GM12878 (cell line): ENCODE measurements around the gene UBA5. TPM values are rescaled to one million over a fixed set of nuclear protein-coding genes. Genes with fewer than 3 reads are reported as not detected.

Experiments used
- ATAC-seq: fragments of 200-7000 bp; cut with Tn5 transposase; 3 replicates; pipeline ENCODE4 v1.9.1; 2020; ENCODE audit warnings: mild to moderate bottlenecking, moderate library complexity
- BruUV-seq: library from RNA; stranded (reverse); fragments of 400-500 nt; replicated peaks from 2 replicates; lab custom pipeline; 2021; lab: Mats Ljungman, UMichigan
- CTCF ChIA-PET: fragments of 300-600 bp; sonication (Branson Sonifier 250); formaldehyde crosslinking; extraction: SDS; loops from one replicate; lab custom pipeline; 2021; ENCODE audit warnings: inconsistent platforms; lab: Yijun Ruan, JAX
- POLR2A ChIA-PET: fragments of 350-600 bp; formaldehyde crosslinking; extraction: SDS; loops from one replicate; lab custom pipeline; 2021; ENCODE audit warnings: inconsistent platforms; lab: Charles Lee
- RAD21 ChIA-PET: fragments of 300-600 bp; sonication (Branson Sonifier 250); formaldehyde crosslinking; loops from one replicate; lab custom pipeline; 2023; ENCODE audit warnings: antibody characterized with exemption; ENCODE audit not compliant: unreplicated experiment; lab: Charles Lee
- SMC1A ChIA-PET: fragments of 300-600 bp; sonication (Branson Sonifier 250); formaldehyde crosslinking; loops from one replicate; lab custom pipeline; 2023; ENCODE audit not compliant: unreplicated experiment, uncharacterized antibody; lab: Charles Lee
- DNase-seq: peaks from one replicate; pipeline ENCODE4 v3.0.0-alpha.2; 2011; ENCODE audit warnings: low read depth, low spot score
- FAIRE-seq: peaks from 3 replicates; lab custom pipeline; 2011; peaks lifted over from hg19 to GRCh38; lab: Jason Lieb, UNC
- H2AFZ ChIP-seq: 2 replicates; pipeline ENCODE4 v1.6.0; 2011; ENCODE audit warnings: low read depth, low read length, control low read depth; ENCODE audit not compliant: control insufficient read depth
- H3K27ac ChIP-seq: 2 replicates; pipeline ENCODE4 v1.5.1; 2011; ENCODE audit warnings: control low read depth; ENCODE audit not compliant: control insufficient read depth, insufficient read depth
- H3K27me3 ChIP-seq, 2 experiments: replicated peaks in 1 of 2; 2 replicates each; pipeline versions ENCODE4 v1.6.0 to v1.6.1; 2011; ENCODE audit warnings: low read length in 1 of 2; ENCODE audit not compliant: control insufficient read depth in 2 of 2, insufficient read depth in 2 of 2
- H3K36me3 ChIP-seq, 2 experiments: 2 replicates each; pipeline ENCODE4 v1.5.1; 2011; ENCODE audit warnings: low read length in 1 of 2; ENCODE audit not compliant: control insufficient read depth in 2 of 2, insufficient read depth in 2 of 2
- H3K4me1 ChIP-seq: 2 replicates; pipeline ENCODE4 v1.6.1; 2011; ENCODE audit warnings: mild to moderate bottlenecking, low read length, moderate library complexity, mixed read lengths; ENCODE audit not compliant: control insufficient read depth, insufficient read depth
- H3K4me2 ChIP-seq: 2 replicates; pipeline ENCODE4 v1.6.0; 2011; ENCODE audit warnings: control low read depth; ENCODE audit not compliant: control insufficient read depth, insufficient read depth
- H3K4me3 ChIP-seq: fragments of 200-600 bp; sonication (generic); 2 replicates; pipeline ENCODE4 v1.5.1; 2016
- H3K79me2 ChIP-seq: 2 replicates; pipeline ENCODE4 v1.6.0; 2011; ENCODE audit warnings: low read length; ENCODE audit not compliant: control insufficient read depth, insufficient read depth
- H3K9ac ChIP-seq: 2 replicates; pipeline ENCODE4 v1.8.0; 2011; ENCODE audit warnings: low read length, control low read depth, mixed read lengths; ENCODE audit not compliant: control insufficient read depth, insufficient read depth
- H3K9me3 ChIP-seq: replicated peaks from 3 replicates; pipeline ENCODE4 v1.5.1; 2011; ENCODE audit warnings: mild to moderate bottlenecking, low read length; ENCODE audit not compliant: control insufficient read depth, insufficient read depth
- H4K20me1 ChIP-seq: 2 replicates; pipeline ENCODE4 v1.6.0; 2011; ENCODE audit not compliant: control insufficient read depth, insufficient read depth
- BCL11A ChIP-seq: IDR thresholded peaks from 2 replicates; pipeline ENCODE4 v1.6.1; 2011; ENCODE audit warnings: low read depth, low read length
- BMI1 ChIP-seq: fragments of 450-650 bp; IDR thresholded peaks from 2 replicates; pipeline ENCODE4 v1.6.1; 2016; ENCODE audit warnings: mild to moderate bottlenecking, moderate library complexity, borderline replicate concordance
- EZH2 ChIP-seq: IDR thresholded peaks from 2 replicates; pipeline ENCODE4 v1.6.1; 2012; ENCODE audit warnings: low read depth, mild to moderate bottlenecking, control low read depth, inconsistent platforms, low read length, borderline replicate concordance; ENCODE audit not compliant: control insufficient read depth
- FOS ChIP-seq: IDR thresholded peaks from 3 replicates; pipeline ENCODE4 v1.6.1; 2011; ENCODE audit warnings: borderline replicate concordance; ENCODE audit not compliant: insufficient read length; ENCODE audit errors: extremely low read depth
- HCFC1 ChIP-seq: fragments of 150-350 bp; IDR thresholded peaks from 2 replicates; pipeline ENCODE4 v1.6.1; 2014; ENCODE audit warnings: low read length
- LARP7 ChIP-seq: fragments of 450-650 bp; IDR thresholded peaks from 2 replicates; pipeline ENCODE4 v1.6.1; 2017; ENCODE audit warnings: mild to moderate bottlenecking
- NKRF ChIP-seq: fragments of 450-650 bp; conservative IDR thresholded peaks from 2 replicates; pipeline ENCODE4 v1.6.1; 2017; ENCODE audit warnings: mild to moderate bottlenecking, moderate library complexity
- POLR2AphosphoS5 ChIP-seq: IDR thresholded peaks from 2 replicates; pipeline ENCODE4 v1.6.1; 2011; ENCODE audit warnings: mild to moderate bottlenecking, low read length, inconsistent platforms
- SRF ChIP-seq, 2 experiments: IDR thresholded peaks; 2 replicates each; pipeline ENCODE4 v1.6.1; 2011; ENCODE audit warnings: low read depth in 2 of 2, low read length in 2 of 2, mild to moderate bottlenecking in 1 of 2, moderate library complexity in 1 of 2
- TCF12 ChIP-seq: IDR thresholded peaks from 2 replicates; pipeline ENCODE4 v1.6.1; 2011; ENCODE audit warnings: low read depth, mild to moderate bottlenecking, low read length
- USF1 ChIP-seq: IDR thresholded peaks from 2 replicates; pipeline ENCODE4 v1.6.1; 2011; ENCODE audit warnings: borderline replicate concordance, low read depth, mild to moderate bottlenecking, moderate library complexity, mixed read lengths, low read length; ENCODE audit not compliant: insufficient read depth; ENCODE audit errors: extremely low read length
- YY1 ChIP-seq: IDR thresholded peaks from 2 replicates; pipeline ENCODE4 v1.6.1; 2011; ENCODE audit warnings: low read depth, mild to moderate bottlenecking, low read length
- whole genome bisulfite sequencing: methylation state at CpG from one replicate; pipeline ENCODE4 v1.1.6; 2016; ENCODE audit warnings: low lambda C conversion rate; ENCODE audit not compliant: insufficient replicate concordance, insufficient coverage; ENCODE audit errors: missing lambda C conversion rate; 5-methylcytosine and 5-hydroxymethylcytosine counted together
- in situ Hi-C: fragments of 300-500 bp; cut with MboI; formaldehyde crosslinking; loops from 9 replicates; pipeline ENCODE4 v1.14.3; 2018; ENCODE audit warnings: mixed read lengths
- intact Hi-C: fragments of 100-400 bp; cut with micrococcal nuclease; formaldehyde crosslinking; loops from one replicate; pipeline ENCODE4 v1.14.2; 2022; ENCODE audit not compliant: unreplicated experiment
- polyA plus RNA-seq, 11 experiments: library from polyadenylated mRNA; depleted of rRNA in 4 of 11; unstranded in 6 of 11; stranded (reverse) in 5 of 11; fragments of >200 nt; fragmentation: Nextera tagmentation in 4 of 11; fragmentation: Illumina TruSeq in 1 of 11; extraction: Ambion mirVana in 4 of 11; extraction: Trizol in 1 of 11; gene quantifications; 1 replicate in 1 of 11; 2 replicates in 10 of 11; pipeline versions ENCODE4 v1.2.1 to v1.2.3, GENCODE V29; 2011 to 2016; ENCODE audit warnings: inconsistent platforms in 2 of 11, missing spikeins in 2 of 11, low read depth in 1 of 11
- total RNA-seq, 4 experiments: library from RNA; depleted of rRNA in 3 of 4; stranded (reverse); fragments of >200 nt in 3 of 4; fragmentation: Illumina TruSeq in 1 of 4; extraction: Trizol in 1 of 4; gene quantifications; 2 replicates each; pipeline versions ENCODE4 v1.2.1 to v1.2.3, GENCODE V29; 2013 to 2021
- TF ChIP-seq, protein P1 (sequence below): fragments of 450-650 bp; IDR thresholded peaks from 2 replicates; pipeline ENCODE4 v1.6.1; 2018; ENCODE audit warnings: mild to moderate bottlenecking, low read depth, moderate library complexity; ENCODE audit not compliant: partially characterized antibody

Gene UBA5
- total and polyA plus RNA-seq, 10 of the 15 experiments (the other 5 are each of a cell fraction or from before 2014, with no cell fraction given) = 10.2 to 62.1 (median 43.8) TPM

DNA sequence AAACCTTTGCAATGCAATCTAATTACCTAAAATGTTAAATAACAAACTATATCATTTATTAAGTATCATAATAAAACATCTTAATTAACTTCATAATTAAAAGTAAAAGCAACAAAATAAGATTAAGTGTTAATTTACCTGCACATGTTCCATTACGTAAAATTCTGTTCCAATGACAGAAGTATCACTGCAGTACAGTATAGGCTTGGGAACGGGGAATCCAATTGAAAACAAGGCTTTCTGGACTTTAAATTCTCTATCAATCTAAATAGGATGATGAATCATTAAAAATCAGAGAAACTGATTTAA lies 17.6 kb upstream of the UBA5 start:
- ChIA-PET SMC1A (interaction anchor here (0.6 to 9.1 kb wide), 14 partner anchors 10 to 242 kb away, joined by 3 to 100 read pairs (median 4); partner anchors contain the start of gene ACKR4), CTCF (interaction anchor here (1.0 to 6.0 kb wide), 33 partner anchors 8 to 295 kb away, joined by 3 to 203 read pairs (median 5); partner anchors contain the start of genes ACAD11 and UBA5), POLR2A (interaction anchor here (0.6 to 1.7 kb wide), 2 partner anchors 15 to 106 kb away, joined by 3 to 4 read pairs; no protein-coding TSS in a partner anchor), RAD21 (interaction anchor here (0.7 to 3.9 kb wide), 8 partner anchors 17 to 112 kb away, joined by 3 to 53 read pairs (median 5); partner anchors contain the start of gene ACAD11)
- no peak overlapping the region for H3K4me3 ChIP-seq
- ATAC-seq (no peak), DNase-seq (no peak), FAIRE-seq (no peak)
- no peaks in the 10 kb centered on the region for H3K4me1 ChIP-seq
- no peak overlapping the region for H3K27ac ChIP-seq
- H4K20me1 ChIP-seq = no peaks in the 10 kb centered on the region
- no peak overlapping the region for H3K4me2 ChIP-seq
- H3K27me3 ChIP-seq = no peaks in the 10 kb centered on the region
- H2AFZ ChIP-seq = no peak overlapping the region
- in situ Hi-C loops (loop anchor here (10.0 kb wide), 1 partner anchor 98 kb away; no protein-coding TSS in a partner anchor), intact Hi-C loops (loop anchor here (1.0 kb wide), 2 partner anchors 106 to 290 kb away; no protein-coding TSS in a partner anchor)
- H3K36me3 ChIP-seq = no peaks in the 10 kb centered on the region; a peak in 2 of 4 replicates
- BruUV-seq = no TSS peak
- WGBS = 50% methylated on average over 2 of the region's 2 CpGs
- H3K9ac ChIP-seq = no peak overlapping the region
- no peaks in the 10 kb centered on the region for H3K79me2 ChIP-seq
- H3K9me3 ChIP-seq = no peaks in the 10 kb centered on the region
- no peak for TF ChIP-seq USF1
- no peak for TF ChIP-seq BCL11A
- no peak for TF ChIP-seq SRF (IDR thresholded peaks at IDR 0.05; ENCODE audit: low read depth in 2 of 2, low read length in 2 of 2)
- TF ChIP-seq HCFC1 = no peak
- TF ChIP-seq BMI1 = no peak
- TF ChIP-seq LARP7 = no peak
- TF ChIP-seq, protein P1, sequence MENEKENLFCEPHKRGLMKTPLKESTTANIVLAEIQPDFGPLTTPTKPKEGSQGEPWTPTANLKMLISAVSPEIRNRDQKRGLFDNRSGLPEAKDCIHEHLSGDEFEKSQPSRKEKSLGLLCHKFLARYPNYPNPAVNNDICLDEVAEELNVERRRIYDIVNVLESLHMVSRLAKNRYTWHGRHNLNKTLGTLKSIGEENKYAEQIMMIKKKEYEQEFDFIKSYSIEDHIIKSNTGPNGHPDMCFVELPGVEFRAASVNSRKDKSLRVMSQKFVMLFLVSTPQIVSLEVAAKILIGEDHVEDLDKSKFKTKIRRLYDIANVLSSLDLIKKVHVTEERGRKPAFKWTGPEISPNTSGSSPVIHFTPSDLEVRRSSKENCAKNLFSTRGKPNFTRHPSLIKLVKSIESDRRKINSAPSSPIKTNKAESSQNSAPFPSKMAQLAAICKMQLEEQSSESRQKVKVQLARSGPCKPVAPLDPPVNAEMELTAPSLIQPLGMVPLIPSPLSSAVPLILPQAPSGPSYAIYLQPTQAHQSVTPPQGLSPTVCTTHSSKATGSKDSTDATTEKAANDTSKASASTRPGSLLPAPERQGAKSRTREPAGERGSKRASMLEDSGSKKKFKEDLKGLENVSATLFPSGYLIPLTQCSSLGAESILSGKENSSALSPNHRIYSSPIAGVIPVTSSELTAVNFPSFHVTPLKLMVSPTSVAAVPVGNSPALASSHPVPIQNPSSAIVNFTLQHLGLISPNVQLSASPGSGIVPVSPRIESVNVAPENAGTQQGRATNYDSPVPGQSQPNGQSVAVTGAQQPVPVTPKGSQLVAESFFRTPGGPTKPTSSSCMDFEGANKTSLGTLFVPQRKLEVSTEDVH = no peak
- TF ChIP-seq TCF12 = no peak
- TF ChIP-seq POLR2AphosphoS5 = no peak
- TF ChIP-seq YY1 = no peak
- TF ChIP-seq EZH2 = no peak
- TF ChIP-seq NKRF = no peak
- TF ChIP-seq FOS = no peak
